NCI-H526 (cell line): ENCODE measurements around the gene SRD5A3.

Source experiments
- DNase-seq, 2 experiments: peaks; one replicate each; lab custom pipeline; 2025; lab: John Stamatoyannopoulos, UW

SRD5A3 gene

GRCh38 chr4:55409468-55410171 lies 63.6 kb downstream of the SRD5A3 start:
- DNase-seq = peak in 1 of 2 experiments; percentile 40

- no peak for DNase-seq
These were observed 64.4 kb downstream of the SRD5A3 start for GRCh38 chr4:55410431-55410830.

GRCh38 chr4:55411621-55412020 lies 65.6 kb downstream of the SRD5A3 start:
- DNase-seq = no peak

GRCh38 chr4:55416176-55416575 lies 70.1 kb downstream of the SRD5A3 start:
- no peak for DNase-seq
